IMR-90 (cell line): ENCODE data around the gene STUM. TPM values are rescaled to one million over a fixed set of nuclear protein-coding genes. Genes with fewer than 3 reads are reported as not detected.

ENCODE experiments used
- ATAC-seq: fragments of 200-7000 bp; cut with Tn5 transposase; 2 replicates; pipeline ENCODE4 v1.9.1; 2020; ENCODE audit warnings: low read depth, mild to moderate bottlenecking, moderate library complexity
- BruUV-seq: library from RNA; stranded (reverse); fragments of 400-500 nt; replicated peaks from 2 replicates; lab custom pipeline; 2021; lab: Mats Ljungman, UMichigan
- CTCF ChIA-PET: fragments of 300-600 bp; formaldehyde crosslinking; extraction: SDS; loops from one replicate; lab custom pipeline; 2021; ENCODE audit warnings: antibody characterized with exemption; lab: Yijun Ruan, JAX
- POLR2A ChIA-PET: fragments of 300-600 bp; sonication (Branson Sonifier 250); formaldehyde crosslinking; loops from one replicate; lab custom pipeline; 2022; ENCODE audit warnings: antibody characterized with exemption; ENCODE audit not compliant: unreplicated experiment; lab: Charles Lee
- DNase-seq: peaks from one replicate; pipeline ENCODE4 v3.0.0; 2013
- H2AFZ ChIP-seq: replicated peaks from 2 replicates; pipeline ENCODE3; 2013; ENCODE audit warnings: low read length, mild to moderate bottlenecking; ENCODE audit not compliant: poor library complexity
- H2AK5ac ChIP-seq: 2 replicates; pipeline ENCODE4 v1.6.1; 2013; ENCODE audit warnings: low read depth, low read length, inconsistent platforms
- H2AK9ac ChIP-seq: replicated peaks from 2 replicates; pipeline ENCODE3; 2013; ENCODE audit warnings: mild to moderate bottlenecking, low read depth, low read length, moderate library complexity; ENCODE audit not compliant: poor library complexity
- H2BK120ac ChIP-seq: 2 replicates; pipeline ENCODE4 v1.6.1; 2013; ENCODE audit warnings: low read depth, low read length, inconsistent platforms
- H2BK15ac ChIP-seq: 3 replicates; pipeline ENCODE4 v1.6.1; 2013; ENCODE audit warnings: low read depth, low read length, inconsistent platforms
- H2BK20ac ChIP-seq: 2 replicates; pipeline ENCODE4 v1.6.1; 2013; ENCODE audit warnings: low read depth, mild to moderate bottlenecking, inconsistent platforms, low read length, moderate library complexity
- H2BK5ac ChIP-seq: 2 replicates; pipeline ENCODE4 v1.6.1; 2013; ENCODE audit warnings: mild to moderate bottlenecking, low read depth, low read length, inconsistent platforms; ENCODE audit not compliant: poor library complexity, severe bottlenecking
- H3K14ac ChIP-seq: replicated peaks from 2 replicates; pipeline ENCODE4 v1.6.1; 2013; ENCODE audit warnings: low read depth, low read length, inconsistent platforms
- H3K18ac ChIP-seq: 2 replicates; pipeline ENCODE4 v1.6.1; 2013; ENCODE audit warnings: low read depth, low read length, control low read depth
- H3K23ac ChIP-seq: 2 replicates; pipeline ENCODE4 v1.6.1; 2013; ENCODE audit warnings: low read depth, low read length, inconsistent platforms
- H3K27ac ChIP-seq: 2 replicates; pipeline ENCODE4 v1.5.1; 2013; ENCODE audit warnings: mild to moderate bottlenecking, control low read depth, low read length; ENCODE audit not compliant: insufficient read depth
- H3K27me3 ChIP-seq: 2 replicates; pipeline ENCODE4 v1.6.1; 2013; ENCODE audit warnings: low read length; ENCODE audit not compliant: control insufficient read depth, insufficient read depth
- H3K36me3 ChIP-seq: 2 replicates; pipeline ENCODE4 v1.6.1; 2013; ENCODE audit warnings: low read length, mixed read lengths; ENCODE audit not compliant: control insufficient read depth, insufficient read depth
- H3K4ac ChIP-seq: 2 replicates; pipeline ENCODE4 v1.6.1; 2013; ENCODE audit warnings: low read depth, low read length, inconsistent platforms
- H3K4me1 ChIP-seq: 2 replicates; pipeline ENCODE4 v1.6.1; 2013; ENCODE audit warnings: low read length, mixed read lengths; ENCODE audit not compliant: control insufficient read depth, insufficient read depth
- H3K4me2 ChIP-seq: 2 replicates; pipeline ENCODE4 v1.6.1; 2013; ENCODE audit warnings: low read depth, mild to moderate bottlenecking, control low read depth, low read length, moderate library complexity
- H3K4me3 ChIP-seq: 2 replicates; pipeline ENCODE4 v1.5.1; 2013; ENCODE audit warnings: low read depth, mild to moderate bottlenecking, control low read depth, low read length, moderate library complexity; ENCODE audit not compliant: insufficient read depth
- H3K56ac ChIP-seq: 2 replicates; pipeline ENCODE4 v1.6.1; 2013; ENCODE audit warnings: low read length, inconsistent platforms; ENCODE audit not compliant: insufficient read depth; ENCODE audit errors: extremely low read depth
- H3K79me1 ChIP-seq, 2 experiments: 2 replicates each; pipeline ENCODE4 v1.6.1; 2013; ENCODE audit warnings: low read length in 2 of 2, inconsistent platforms in 1 of 2, low read depth in 1 of 2
- H3K9ac ChIP-seq: 2 replicates; pipeline ENCODE4 v1.6.1; 2013; ENCODE audit warnings: low read depth, low read length, control low read depth
- H3K9me1 ChIP-seq: 2 replicates; pipeline ENCODE4 v1.6.1; 2013; ENCODE audit warnings: low read length, inconsistent platforms; ENCODE audit not compliant: insufficient read depth
- H3K9me3 ChIP-seq: 2 replicates; pipeline ENCODE4 v1.6.1; 2013; ENCODE audit warnings: low read length; ENCODE audit not compliant: control insufficient read depth, insufficient read depth
- H4K20me1 ChIP-seq: 2 replicates; pipeline ENCODE4 v1.6.1; 2013; ENCODE audit warnings: low read length, inconsistent platforms; ENCODE audit not compliant: insufficient read depth
- H4K5ac ChIP-seq: 2 replicates; pipeline ENCODE4 v1.6.1; 2013; ENCODE audit warnings: mild to moderate bottlenecking, low read depth, low read length, control low read depth
- H4K8ac ChIP-seq, 2 experiments: 2 replicates each; pipeline ENCODE4 v1.6.1; 2013; ENCODE audit warnings: low read depth in 2 of 2, low read length in 2 of 2, control low read depth in 1 of 2, inconsistent platforms in 1 of 2
- H4K91ac ChIP-seq: 2 replicates; pipeline ENCODE4 v1.6.1; 2013; ENCODE audit warnings: low read depth, low read length, inconsistent platforms; ENCODE audit not compliant: insufficient read depth
- BHLHE40 ChIP-seq: fragments of 150-350 bp; IDR thresholded peaks from 2 replicates; pipeline ENCODE4 v1.6.1; 2016; ENCODE audit warnings: mild to moderate bottlenecking, low read depth, low read length
- CEBPB ChIP-seq: IDR thresholded peaks from 2 replicates; pipeline ENCODE4 v1.6.1; 2012; ENCODE audit warnings: low read depth, low read length, improper control_type of control experiment
- CHD1 ChIP-seq: IDR thresholded peaks from 2 replicates; pipeline ENCODE4 v1.6.1; 2012; ENCODE audit warnings: low read depth, low read length, improper control_type of control experiment
- CTCF ChIP-seq: conservative IDR thresholded peaks from 2 replicates; pipeline ENCODE4 v1.5.1; 2012; ENCODE audit warnings: mild to moderate bottlenecking, low read depth, low read length, improper control_type of control experiment
- ELK1 ChIP-seq: fragments of 150-350 bp; IDR thresholded peaks from 2 replicates; pipeline ENCODE4 v1.6.1; 2016; ENCODE audit warnings: low read depth, mild to moderate bottlenecking, low read length, moderate library complexity, borderline replicate concordance
- FOS ChIP-seq: fragments of 150-350 bp; IDR thresholded peaks from 2 replicates; pipeline ENCODE4 v1.6.1; 2016; ENCODE audit warnings: low read depth, low read length
- MAZ ChIP-seq: IDR thresholded peaks from 2 replicates; pipeline ENCODE4 v1.6.1; 2012; ENCODE audit warnings: low read depth, mild to moderate bottlenecking, low read length, improper control_type of control experiment, moderate library complexity, borderline replicate concordance
- NFE2L2 ChIP-seq: fragments of 150-350 bp; IDR thresholded peaks from 2 replicates; pipeline ENCODE4 v1.6.1; 2016; ENCODE audit warnings: low read depth, mild to moderate bottlenecking, low read length
- POLR2A ChIP-seq: IDR thresholded peaks from 2 replicates; pipeline ENCODE4 v1.6.1; 2012; ENCODE audit warnings: mild to moderate bottlenecking, low read depth, low read length
- RCOR1 ChIP-seq: IDR thresholded peaks from 2 replicates; pipeline ENCODE4 v1.6.1; 2012; ENCODE audit warnings: mild to moderate bottlenecking, low read length, improper control_type of control experiment; ENCODE audit not compliant: insufficient replicate concordance
- RFX5 ChIP-seq: IDR thresholded peaks from 2 replicates; pipeline ENCODE4 v1.8.0; 2012; ENCODE audit warnings: low read depth, mild to moderate bottlenecking, low read length, moderate library complexity
- SMC3 ChIP-seq: fragments of 150-350 bp; IDR thresholded peaks from 2 replicates; pipeline ENCODE4 v1.6.1; 2016; ENCODE audit warnings: low read depth, mild to moderate bottlenecking, antibody characterized with exemption, low read length, moderate library complexity
- USF2 ChIP-seq: fragments of 150-350 bp; IDR thresholded peaks from 2 replicates; pipeline ENCODE4 v1.6.1; 2017; ENCODE audit warnings: mild to moderate bottlenecking, antibody characterized with exemption, low read length, low read depth
- WGBS, 2 experiments: methylation state at CpG; one replicate each; pipeline versions ENCODE4 v1.1.5 to v1.1.7; 2013; ENCODE audit warnings: missing lambda C conversion rate in 2 of 2; ENCODE audit not compliant: insufficient read length in 1 of 2; ENCODE audit errors: extremely low coverage in 2 of 2; 5-methylcytosine and 5-hydroxymethylcytosine counted together
- dilution Hi-C: fragments of 300-500 bp; cut with HindIII; formaldehyde crosslinking; loops from one replicate; pipeline ENCODE4 v1.14.3; 2018; ENCODE audit warnings: low sequenced_read_pairs; ENCODE audit not compliant: unreplicated experiment
- in situ Hi-C: fragments of 300-500 bp; cut with MboI; formaldehyde crosslinking; loops from 3 replicates; pipeline ENCODE4 v1.14.3; 2019; ENCODE audit warnings: low sequenced_read_pairs, inconsistent platforms, mixed read lengths
- intact Hi-C: fragments of 100-400 bp; cut with micrococcal nuclease; formaldehyde crosslinking; loops from 2 replicates; pipeline ENCODE4 v1.10.0; 2022
- polyA plus RNA-seq, 3 experiments: library from polyadenylated mRNA; depleted of rRNA; stranded (reverse); fragments of >200 nt; gene quantifications; 2 replicates each; pipeline ENCODE4 v1.2.3, GENCODE V29; 2012; ENCODE audit warnings: low replicate concordance in 1 of 3
- total RNA-seq: library from RNA; depleted of rRNA; stranded (reverse); fragments of >200 nt; gene quantifications from 2 replicates; pipeline ENCODE4 v1.2.3, GENCODE V29; 2012

The STUM gene
- total and polyA plus RNA-seq, 2 of the 4 experiments (the other 2 are of a cell fraction), result not detected

GRCh38 chr1:226557424-226557823 is 8.9 kb downstream of the STUM start:
- H4K5ac ChIP-seq, result no peak overlapping the region

More at GRCh38 chr1:226557424-226557823, 8.9 kb downstream of the STUM start:
- Histone ChIP-seq H4K91ac (no peak overlapping the region), H3K4ac (no peak overlapping the region), H3K18ac (no peak overlapping the region), H2AK5ac (no peak overlapping the region), H4K8ac (no peak overlapping the region), H3K36me3 (no peaks in the 10 kb centered on the region), H3K79me1 (no peaks in the 10 kb centered on the region), H3K9ac (no peak overlapping the region), H3K4me3 (no peak overlapping the region), H3K23ac (no peak overlapping the region), H3K4me1 (no peaks in the 10 kb centered on the region), H3K14ac (no peak overlapping the region), H2BK120ac (no peak overlapping the region), H3K9me3 (no peaks in the 10 kb centered on the region), H3K9me1 (no peaks in the 10 kb centered on the region), H3K27me3 (peaks cover 30% of the 10 kb centered on the region), H2AK9ac (no peak overlapping the region), H3K56ac (no peak overlapping the region), H2BK20ac (no peak overlapping the region), H2AFZ (no peak overlapping the region), H2BK5ac (no peak overlapping the region), H3K27ac (no peak overlapping the region), H3K4me2 (no peak overlapping the region), H4K20me1 (no peaks in the 10 kb centered on the region), H2BK15ac (no peak overlapping the region)
- ChIA-PET POLR2A (no interaction called here), CTCF (no interaction called here)
- TF ChIP-seq RCOR1 (no peak), USF2 (no peak), NFE2L2 (no peak), SMC3 (no peak), CEBPB (no peak), CHD1 (no peak), ELK1 (no peak), POLR2A (no peak), FOS (no peak), MAZ (no peak), CTCF (no peak), RFX5 (no peak), BHLHE40 (no peak)
- dilution Hi-C loops (no loop called here), in situ Hi-C loops (no loop called here), intact Hi-C loops (no loop called here)
- no peak for ATAC-seq
- no peak for DNase-seq
- WGBS, 2 experiments, result no CpG with 5 or more reads among the region's 2 CpGs
- BruUV-seq, result no TSS peak
